ENCODE data around the gene USP22.
"Not testable (repeated sequence)": the region's sequence is repeated elsewhere in the genome, so short reads cannot be mapped to it uniquely, and the experiment has no call there.

USP22 gene

GRCh38 chr17:21042458-21043295, at the start of gene USP22:
TSS of gene USP22 (minus strand) at chr17:21043011. CDS start at chr17:21042835, 176 bp downstream.
- peak; percentile 68 for DNase-seq

DNA sequence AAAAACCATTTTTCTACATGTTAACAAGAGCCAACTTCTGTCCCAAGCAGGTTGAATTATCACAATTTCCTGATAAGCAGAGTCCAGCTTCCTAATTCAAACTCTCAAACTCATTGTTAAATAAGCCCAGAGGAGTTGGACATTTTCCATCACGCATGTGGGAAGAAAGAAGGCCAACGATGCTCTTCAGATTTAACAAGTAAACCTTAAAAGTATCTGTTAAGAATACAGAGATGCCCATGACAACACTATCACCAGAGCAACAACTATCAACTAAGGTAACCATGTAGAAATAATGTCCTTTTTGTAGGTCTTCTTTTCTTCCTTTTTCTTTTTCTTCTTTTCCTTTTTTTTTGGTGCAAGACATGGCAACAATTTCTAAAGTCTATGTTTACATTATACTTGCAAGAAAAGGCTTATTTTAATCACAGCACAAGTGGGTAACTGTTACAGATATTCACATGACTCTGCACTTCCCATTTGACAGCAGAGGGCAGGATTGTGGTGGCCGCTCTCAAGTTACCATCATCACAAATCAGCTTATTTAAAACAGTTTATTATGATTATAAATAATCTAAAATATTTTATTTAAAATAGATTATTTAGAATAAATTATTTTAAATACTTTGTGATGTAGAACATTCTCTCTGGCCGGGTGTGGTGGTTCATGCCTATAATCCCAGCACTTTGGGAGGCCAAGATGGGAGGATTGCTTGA, 48.2 kb upstream of the USP22 start:
- DNase-seq, result no peak

DNA sequence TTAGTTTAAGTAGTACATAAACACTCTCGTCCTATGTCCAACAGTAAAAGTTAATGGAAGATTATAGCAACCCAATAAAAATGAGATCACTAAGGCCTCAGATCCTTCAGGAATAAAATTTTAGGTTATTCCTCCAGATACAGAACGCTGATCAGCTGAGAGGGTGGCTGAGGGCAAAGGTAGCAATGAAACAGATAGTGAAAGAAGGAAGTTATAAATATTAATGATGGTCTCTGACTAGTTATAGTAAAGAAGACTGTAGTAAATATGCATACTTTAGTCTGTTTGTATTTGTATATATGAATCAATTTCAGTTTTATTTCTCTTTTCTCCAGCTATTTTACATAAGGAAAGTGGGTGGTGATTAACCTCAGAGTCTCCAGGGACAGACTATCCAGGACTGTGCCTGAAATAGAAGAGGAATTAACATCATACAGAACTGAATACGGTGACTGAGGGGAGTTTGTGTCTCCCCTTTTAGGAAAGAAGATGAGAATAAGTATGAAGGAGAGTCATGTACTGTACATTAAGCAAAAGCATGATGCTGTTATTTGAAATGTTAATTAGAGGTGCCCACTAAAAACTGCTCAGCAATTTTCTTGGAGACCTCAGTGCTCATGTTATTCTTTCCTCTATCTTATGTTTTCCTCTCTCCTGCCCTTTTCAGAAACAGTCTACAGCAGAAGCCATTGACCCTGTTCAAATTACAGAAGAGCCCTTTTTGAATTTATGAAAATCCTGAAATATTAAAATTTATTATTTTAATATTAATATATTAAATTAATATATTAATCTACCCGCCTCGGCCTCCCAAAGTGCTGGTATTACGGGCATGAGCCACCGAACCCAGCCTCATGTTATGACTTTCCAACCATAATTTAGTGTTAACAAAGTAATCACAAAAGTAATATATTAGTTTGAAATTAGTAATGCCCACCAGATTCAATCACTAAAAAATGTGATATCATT, 47.4 kb upstream of the USP22 start:
- DNase-seq, result no peak

DNA sequence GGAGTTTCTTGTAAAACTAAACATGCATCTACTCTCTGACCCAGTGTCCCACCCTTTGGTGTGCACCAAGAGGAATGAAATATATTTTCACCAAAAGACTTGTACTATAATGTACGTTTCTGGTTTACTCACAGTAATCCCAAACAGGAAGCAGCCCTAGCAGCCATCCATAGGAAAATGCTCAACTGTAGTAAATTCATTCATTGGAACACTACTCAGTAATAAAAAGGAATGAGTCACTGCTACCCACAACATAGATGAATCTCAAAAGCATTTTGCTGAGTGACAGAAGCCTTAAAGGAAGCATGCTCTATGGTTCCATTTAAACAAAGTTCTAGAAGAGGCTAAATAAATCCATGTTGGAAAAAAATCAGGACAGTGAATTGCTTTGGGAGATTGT, 46.3 kb upstream of the USP22 start:
- no peak for DNase-seq

GRCh38 chr17:21085707-21086106, 42.9 kb upstream of the USP22 start:
- DNase-seq, result no peak

DNA sequence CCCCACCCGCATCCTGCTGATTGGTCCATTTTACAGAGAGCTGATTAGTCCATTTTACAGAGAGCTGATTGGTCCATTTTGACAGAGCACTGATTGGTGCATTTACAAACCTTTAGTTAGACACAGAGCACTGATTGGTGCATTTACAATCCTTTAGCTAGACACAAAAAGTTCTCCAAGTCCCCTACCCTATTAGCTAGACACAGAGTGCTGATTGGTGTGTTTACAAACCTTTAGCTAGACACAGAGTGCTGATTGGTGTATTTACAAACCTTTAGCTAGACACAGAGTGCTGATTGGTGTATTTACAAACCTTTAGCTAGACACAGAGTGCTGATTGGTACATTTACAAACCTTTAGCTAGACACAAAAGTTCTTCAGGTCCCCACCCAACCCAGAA, 42.5 kb upstream of the USP22 start:
- not testable (repeated sequence) for DNase-seq

GRCh38 chr17:21082001-21082436, 39.2 kb upstream of the USP22 start:
- DNase-seq, result no peak

DNA sequence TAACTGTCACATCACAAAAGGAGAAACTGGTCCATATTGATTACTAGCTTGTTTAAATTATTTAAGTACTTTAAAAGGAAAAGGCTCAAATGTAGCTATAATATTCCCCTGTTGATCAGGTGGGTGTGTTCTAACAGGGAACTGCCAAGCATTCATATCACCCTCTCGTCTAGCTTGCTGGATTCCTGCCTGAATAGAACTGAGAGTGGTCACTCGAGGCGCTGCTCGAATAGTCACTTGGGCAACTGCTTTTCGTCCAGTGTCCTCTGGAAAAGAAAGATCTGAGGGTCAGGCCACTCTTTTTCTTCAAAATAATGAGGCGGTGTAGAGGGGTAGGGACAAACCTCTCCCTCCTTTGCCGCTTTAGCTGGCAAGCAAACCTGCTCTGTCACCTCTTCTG, 36.4 kb upstream of the USP22 start:
- DNase-seq, result no peak

GRCh38 chr17:21078016-21078780, 35.4 kb upstream of the USP22 start:
- DNase-seq, result no peak

GRCh38 chr17:21077281-21077680, 34.5 kb upstream of the USP22 start:
- no peak for DNase-seq

GRCh38 chr17:21076242-21076641, 33.4 kb upstream of the USP22 start:
- DNase-seq, result no peak

DNA sequence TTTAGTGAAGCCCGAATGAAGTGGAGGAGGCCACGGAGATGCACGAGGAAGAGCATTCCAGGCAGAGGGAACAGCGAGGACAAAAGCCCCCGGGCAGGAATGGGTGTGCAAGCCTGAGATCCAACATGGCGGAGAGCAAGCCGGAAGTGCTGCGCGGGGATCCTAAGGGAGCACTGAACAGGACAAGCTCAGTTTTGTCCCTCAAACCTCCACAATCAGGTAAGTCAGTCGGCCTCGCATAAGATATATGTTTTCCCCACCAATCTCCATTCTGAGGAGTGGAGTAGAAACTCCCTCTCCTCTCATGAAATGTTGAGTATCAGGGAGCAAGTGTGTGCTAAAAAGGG, 32.9 kb upstream of the USP22 start:
- DNase-seq, result peak; percentile 71

- no peak for DNase-seq
Observed at GRCh38 chr17:21072745-21073197, 30.0 kb upstream of the USP22 start.

- no peak for DNase-seq
Observed at GRCh38 chr17:21066394-21066793, 23.6 kb upstream of the USP22 start.

DNA sequence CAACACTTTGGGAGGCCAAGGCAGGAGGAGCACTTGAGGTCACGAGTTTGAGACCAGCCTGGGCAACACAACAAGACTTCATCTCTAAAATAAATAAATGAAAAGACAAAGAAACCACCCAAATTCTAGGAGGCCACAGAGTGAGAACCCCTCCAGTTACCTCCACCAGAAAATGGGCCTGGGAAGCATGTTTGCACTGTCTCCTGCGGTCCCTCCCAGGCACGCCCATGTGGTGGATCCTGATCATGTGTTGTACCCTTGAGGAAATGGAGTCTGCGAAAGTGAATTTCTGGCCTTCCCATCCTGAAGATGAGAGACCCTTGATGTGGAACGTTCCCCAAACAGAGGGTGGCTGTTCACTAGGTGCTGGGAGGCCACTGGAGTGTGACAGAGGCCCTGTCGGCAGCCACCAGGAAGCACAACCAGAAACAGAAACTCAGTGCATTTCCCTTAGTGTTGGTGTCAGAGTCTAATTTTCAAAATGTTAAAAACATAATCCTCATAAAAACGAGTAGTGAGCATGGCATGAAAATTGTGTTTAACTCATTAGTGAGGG, 19.2 kb upstream of the USP22 start:
- DNase-seq, result no peak

- DNase-seq, result no peak
Observed at GRCh38 chr17:21061158-21061835, 18.5 kb upstream of the USP22 start.

DNA sequence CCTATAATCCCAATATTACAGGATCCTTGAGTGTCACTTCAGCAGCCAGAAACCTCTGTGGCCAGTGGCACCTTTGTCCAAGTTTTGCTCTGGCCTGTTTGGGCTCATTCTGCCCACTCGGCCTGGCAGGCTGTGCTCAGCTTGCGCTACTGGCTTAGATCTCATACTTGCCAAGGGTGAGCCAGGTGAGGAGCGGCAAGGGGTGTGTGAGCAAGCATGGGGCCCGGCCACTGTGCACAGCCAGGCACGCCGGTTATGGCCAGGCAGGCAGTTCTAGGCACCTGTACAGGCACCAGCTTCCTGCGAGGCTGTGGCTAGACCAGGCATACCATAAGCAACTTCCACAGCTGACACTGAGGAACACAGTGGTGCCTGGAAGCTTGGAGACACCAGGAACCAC, 16.9 kb upstream of the USP22 start:
- no peak for DNase-seq

- DNase-seq, result no peak
Observed at GRCh38 chr17:21058098-21058893, 15.5 kb upstream of the USP22 start.

DNA sequence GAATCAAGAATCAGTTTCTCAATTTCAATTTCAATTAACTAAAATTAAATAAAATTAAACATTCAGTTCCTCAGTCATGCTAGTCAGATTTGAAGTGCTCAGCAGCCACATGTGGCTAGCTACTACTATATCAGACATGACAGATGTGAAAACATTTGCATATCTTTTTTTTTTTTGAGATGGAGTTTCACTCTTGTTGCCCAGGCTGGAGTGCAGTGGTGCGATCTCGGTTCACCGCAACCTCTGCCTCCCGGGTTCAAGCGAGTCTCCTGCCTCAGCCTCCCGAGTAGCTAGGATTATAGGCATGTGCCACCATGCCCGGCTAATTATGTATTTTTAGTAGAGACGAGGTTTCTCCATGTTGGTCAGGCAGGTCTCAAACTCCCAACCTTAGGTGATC, 10.2 kb upstream of the USP22 start:
- DNase-seq, result not testable (repeated sequence)

DNA sequence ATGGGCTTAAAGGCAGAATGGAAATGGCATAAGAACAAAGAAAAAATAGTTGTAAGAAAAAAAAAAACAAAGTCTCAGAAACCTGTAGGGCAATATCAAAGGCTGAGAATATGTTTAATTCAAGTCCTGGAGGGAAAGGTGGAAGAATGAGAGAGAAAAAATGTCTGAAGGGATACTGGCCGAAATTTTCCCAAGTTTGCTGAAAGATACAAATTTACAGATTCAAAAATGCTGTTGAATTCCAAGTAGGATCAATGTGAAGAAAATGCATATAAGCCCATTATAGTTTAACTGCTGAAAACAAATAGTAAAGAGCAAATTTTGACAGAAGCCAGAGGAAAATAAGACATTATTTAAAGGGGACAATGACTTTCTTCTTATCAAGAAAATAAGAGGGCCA, 6.6 kb upstream of the USP22 start:
- DNase-seq, result no peak

All from DMS79 treated with DMSO at 0.1 percent for 48 hours (cell line).